Hair follicular keratinocyte (primary cell): Measurements from ENCODE around the gene ABCB8. TPM values are rescaled to one million over a fixed set of nuclear protein-coding genes. Genes with fewer than 3 reads are reported as not detected.

ENCODE experiments used
- total RNA-seq: library from RNA; depleted of rRNA; stranded (reverse); fragments of >200 nt; gene quantifications from 2 replicates; pipeline ENCODE4 v1.2.3, GENCODE V29; 2015

The ABCB8 gene
- 53.4 and 60.7 TPM in 2 replicates for total RNA-seq

GRCh38 chr7:151028131-151028947 lies at the start of gene ABCB8:
ABCB8 (plus strand) TSS chr7:151028450; CDS start chr7:151028516, 66 bp downstream.

GRCh38 chr7:150990416-150991186 lies 37.6 kb upstream of the ABCB8 start, which contains the start of gene NOS3:
NOS3 (plus strand) TSS chr7:150991017; CDS start chr7:150993804, 2,787 bp downstream.

GRCh38 chr7:151024435-151025056 lies 3.7 kb upstream of the ABCB8 start, which contains the start of gene ATG9B:
ATG9B (minus strand) TSS chr7:151024494; CDS start chr7:151024423, 71 bp downstream.

GRCh38 chr7:151047976-151048815 lies 19.9 kb downstream of the ABCB8 start, which contains the start of gene ASIC3:
ASIC3 (plus strand) TSS chr7:151048531; CDS start chr7:151048886, 355 bp downstream.

GRCh38 chr7:151057506-151057988 lies 29.3 kb downstream of the ABCB8 start, which contains the start of gene CDK5:
CDK5 (minus strand) TSS chr7:151057897; CDS start chr7:151057848, 49 bp downstream.

GRCh38 chr7:151059367-151060112 lies 31.3 kb downstream of the ABCB8 start, which contains the start of gene SLC4A2:
SLC4A2 (plus strand) TSS chr7:151059589; CDS start chr7:151061988, 2,399 bp downstream.

GRCh38 chr7:151080522-151081169 lies 52.4 kb downstream of the ABCB8 start, which contains the start of gene FASTK:
FASTK (minus strand) TSS chr7:151080809; CDS start chr7:151080766, 43 bp downstream.

GRCh38 chr7:151083071-151083823 lies 55.0 kb downstream of the ABCB8 start, which contains the start of gene TMUB1:
TMUB1 (minus strand) TSS chr7:151083493; CDS start chr7:151082563, 930 bp downstream.

GRCh38 chr7:151085691-151086620 lies 57.7 kb downstream of the ABCB8 start, which contains the start of gene AGAP3:
AGAP3 (plus strand) TSS chr7:151086475; CDS start chr7:151086742, 267 bp downstream.

Other genes with a start within 250 kb of the ABCB8 start
- not detected in 2 replicates for gene TMEM176B, start 228.1 kb upstream of the ABCB8 start, total RNA-seq
- gene TMEM176A, start 227.7 kb upstream of the ABCB8 start, total RNA-seq, result 0.23 TPM in 1 of 2 replicates, not detected in the other
- not detected in 2 replicates for gene AOC1, start 175.9 kb upstream of the ABCB8 start, total RNA-seq
- not detected in 2 replicates for gene KCNH2, start 50.1 kb upstream of the ABCB8 start, total RNA-seq
- gene NOS3, start 37.4 kb upstream of the ABCB8 start, total RNA-seq, result 1.8 and 3.7 TPM in 2 replicates
- gene ATG9B, start 4.0 kb upstream of the ABCB8 start, total RNA-seq, result 0.04 and 0.08 TPM in 2 replicates
- gene ASIC3, start 20.1 kb downstream of the ABCB8 start, total RNA-seq, result 1.8 TPM in 1 of 2 replicates, not detected in the other
- gene CDK5, start 29.4 kb downstream of the ABCB8 start, total RNA-seq, result 10.3 and 12.2 TPM in 2 replicates
- 31.7 and 54.8 TPM in 2 replicates for gene SLC4A2, start 31.1 kb downstream of the ABCB8 start, total RNA-seq
- 55.7 and 59.6 TPM in 2 replicates for gene FASTK, start 52.4 kb downstream of the ABCB8 start, total RNA-seq
- gene TMUB1, start 55.0 kb downstream of the ABCB8 start, total RNA-seq, result 61.8 and 62.5 TPM in 2 replicates
- 64.6 and 79.7 TPM in 2 replicates for gene AGAP3, start 58.0 kb downstream of the ABCB8 start, total RNA-seq
- gene GBX1, start 139.2 kb downstream of the ABCB8 start, total RNA-seq, result not detected in 2 replicates
- not detected in 2 replicates for gene ASB10, start 158.8 kb downstream of the ABCB8 start, total RNA-seq
- not detected in 2 replicates for gene H2BK1, start 182.0 kb downstream of the ABCB8 start, total RNA-seq
- 44.9 and 69.0 TPM in 2 replicates for gene ABCF2, start 198.8 kb downstream of the ABCB8 start, total RNA-seq
- 34.4 and 41.7 TPM in 2 replicates for gene CHPF2, start 204.0 kb downstream of the ABCB8 start, total RNA-seq
- gene SMARCD3, start 220.2 kb downstream of the ABCB8 start, total RNA-seq, result 7.8 and 8.8 TPM in 2 replicates